Transverse colon (tissue), 4 donors: ENCODE data around the gene KCNH6.

Source experiments
- CTCF ChIP-seq, 5 experiments: fragments of 200-600 bp in 3 of 5; fragments of 450-650 bp in 2 of 5; sonication (generic) in 3 of 5; IDR thresholded peaks; 1 replicate in 2 of 5; 2 replicates in 3 of 5; pipeline ENCODE4 v1.5.1; 2016 to 2017; ENCODE audit warnings: antibody characterized with exemption in 5 of 5, inconsistent platforms in 3 of 5, mild to moderate bottlenecking in 2 of 5, moderate library complexity in 1 of 5
- EP300 ChIP-seq: sonication (generic); formaldehyde crosslinking; IDR thresholded peaks from one replicate; pipeline ENCODE4 v1.6.1; 2017; ENCODE audit warnings: antibody characterized with exemption, low read depth
- POLR2AphosphoS5 ChIP-seq, 3 donors: sonication (generic); formaldehyde crosslinking; IDR thresholded peaks; one replicate each; pipeline ENCODE4 v1.6.1; 2016; ENCODE audit warnings: antibody characterized with exemption in 3 of 3

GRCh38 chr17:63547083-63547523, 23.9 kb downstream of the KCNH6 start:
- no peak for TF ChIP-seq CTCF (IDR thresholded peaks at IDR 0.05)
- no peak for TF ChIP-seq POLR2AphosphoS5 (IDR thresholded peaks at IDR 0.05)
- no peak for TF ChIP-seq EP300
